Measurements from ENCODE around the gene TSPAN5. TPM values are rescaled to one million over a fixed set of nuclear protein-coding genes. Genes with fewer than 3 reads are reported as not detected.

The TSPAN5 gene
- polyA plus RNA-seq, 1 of the 3 experiments (the other 2 are of a cell fraction) = 38.6 TPM

DNA sequence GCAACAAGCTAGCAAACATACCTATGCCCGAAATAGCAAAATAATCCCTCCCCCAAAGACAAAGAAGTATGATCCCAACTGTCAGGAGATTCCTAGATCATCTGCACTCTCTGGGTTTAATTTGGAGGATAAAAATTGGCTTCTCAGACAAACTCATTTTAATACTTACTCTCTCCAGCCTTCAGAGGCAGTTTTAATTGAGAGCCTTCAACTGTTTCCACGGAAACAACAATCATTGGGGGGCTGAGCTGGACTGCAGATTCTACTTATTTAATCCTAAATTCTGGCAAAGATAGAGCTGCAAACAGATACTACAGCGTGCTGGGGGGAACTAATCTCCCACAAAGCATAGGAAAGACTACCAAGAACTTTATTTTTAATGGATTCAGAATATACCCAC lies 168.2 kb downstream of the TSPAN5 start:
- TF ChIP-seq IRF3 (IDR thresholded peaks at IDR 0.05; ENCODE audit: low read depth, low read length) = no peak
- CTCF ChIA-PET = interaction anchor here (1.3 kb wide), 1 partner anchor 566 kb away, joined by 3 read pairs; no protein-coding TSS in a partner anchor
- H3K79me2 ChIP-seq (ENCODE audit: insufficient read depth) = peaks cover 32% of the 10 kb centered on the region

GRCh38 chr4:98485816-98486345 lies 172.5 kb downstream of the TSPAN5 start:
- H3K4me2 ChIP-seq = no peak overlapping the region
- H3K9me2 ChIP-seq = no peaks in the 10 kb centered on the region
- peaks cover 48% of the 10 kb centered on the region for H3K79me2 ChIP-seq (ENCODE audit: insufficient read depth)
- no peaks in the 10 kb centered on the region for H4K20me1 ChIP-seq (ENCODE audit: insufficient read depth)
- peaks cover 0 to 14% of the 10 kb centered on the region in 2 experiments for H3K36me3 ChIP-seq (replicated peaks in 1 of 2; ENCODE audit: control insufficient read depth in 1 of 2, insufficient read depth in 2 of 2, low read length in 1 of 2)
- no peak overlapping the region for H2AFZ ChIP-seq (ENCODE audit: low read depth)
- H3K27ac ChIP-seq (ENCODE audit: low read depth in 2 of 2, low read length in 1 of 2) = no peak overlapping the region
- H3F3A ChIP-seq (replicated peaks; ENCODE audit: insufficient read depth) = peaks cover 10% of the 10 kb centered on the region
- DNase-seq = no peak
- no peaks in the 10 kb centered on the region for H3K27me3 ChIP-seq (ENCODE audit: insufficient read depth)
- peaks cover 5 to 26% of the 10 kb centered on the region in 2 experiments for H3K4me1 ChIP-seq (ENCODE audit: control insufficient read depth in 1 of 2, insufficient read depth in 2 of 2, low read depth in 1 of 2, low read length in 1 of 2)
- H3K4me3 ChIP-seq (ENCODE audit: low read depth in 2 of 2, low read length in 1 of 2) = no peak overlapping the region
- POLR2A ChIA-PET = no interaction called here
- no peak overlapping the region for H3K9ac ChIP-seq
- TF ChIP-seq GABPA (IDR thresholded peaks at IDR 0.05; ENCODE audit: low read depth) (no peak), FOSL2 (IDR thresholded peaks at IDR 0.05; ENCODE audit: borderline replicate concordance, low read depth) (no peak), TCF12 (IDR thresholded peaks at IDR 0.05) (no peak), SIN3A (IDR thresholded peaks at IDR 0.05; ENCODE audit: borderline replicate concordance, low read depth, low read length) (no peak), ELF1 (IDR thresholded peaks at IDR 0.05) (no peak), CHD2 (IDR thresholded peaks at IDR 0.05; ENCODE audit: low read length, partially characterized antibody) (no peak), RAD21 (IDR thresholded peaks at IDR 0.05; ENCODE audit: low read length) (no peak), FOXM1 (IDR thresholded peaks at IDR 0.05; ENCODE audit: low read depth) (no peak), MXI1 (IDR thresholded peaks at IDR 0.05; ENCODE audit: low read depth, low read length) (no peak)
- CTCF ChIA-PET = interaction anchor here (3.2 kb wide), 1 partner anchor 18 kb away, joined by 10 read pairs; no protein-coding TSS in a partner anchor
- 93% methylated on average over 7 of the region's 7 CpGs for WGBS (ENCODE audit: low lambda C conversion rate)
- H3K9me3 ChIP-seq = no peaks in the 10 kb centered on the region

More for the DNA sequence above, 168.2 kb downstream of the TSPAN5 start:
- no peaks in the 10 kb centered on the region for H3F3A ChIP-seq (replicated peaks; ENCODE audit: insufficient read depth)
- no peaks in the 10 kb centered on the region for H3K9me3 ChIP-seq
- H2AFZ ChIP-seq (ENCODE audit: low read depth) = no peak overlapping the region
- H3K9ac ChIP-seq = no peak overlapping the region
- POLR2A ChIA-PET = no interaction called here
- peaks cover 0 to 3% of the 10 kb centered on the region in 2 experiments for H3K36me3 ChIP-seq (replicated peaks in 1 of 2; ENCODE audit: control insufficient read depth in 1 of 2, insufficient read depth in 2 of 2, low read length in 1 of 2)
- H3K9me2 ChIP-seq = no peaks in the 10 kb centered on the region
- H3K4me3 ChIP-seq (ENCODE audit: low read depth in 2 of 2, low read length in 1 of 2) = no peak overlapping the region
- H3K4me2 ChIP-seq = no peak overlapping the region
- DNase-seq = no peak
- 98% methylated on average over 3 of the region's 3 CpGs for WGBS (ENCODE audit: low lambda C conversion rate)
- H4K20me1 ChIP-seq (ENCODE audit: insufficient read depth) = no peaks in the 10 kb centered on the region
- no peak overlapping the region for H3K27ac ChIP-seq (ENCODE audit: low read depth in 2 of 2, low read length in 1 of 2)
- H3K27me3 ChIP-seq (ENCODE audit: insufficient read depth) = no peaks in the 10 kb centered on the region
- 0 out of 4 replicates have a peak, but pooled peaks cover 0 to 8% of the 10 kb centered on the region in 2 experiments for H3K4me1 ChIP-seq (ENCODE audit: control insufficient read depth in 1 of 2, insufficient read depth in 2 of 2, low read depth in 1 of 2, low read length in 1 of 2)

DNA sequence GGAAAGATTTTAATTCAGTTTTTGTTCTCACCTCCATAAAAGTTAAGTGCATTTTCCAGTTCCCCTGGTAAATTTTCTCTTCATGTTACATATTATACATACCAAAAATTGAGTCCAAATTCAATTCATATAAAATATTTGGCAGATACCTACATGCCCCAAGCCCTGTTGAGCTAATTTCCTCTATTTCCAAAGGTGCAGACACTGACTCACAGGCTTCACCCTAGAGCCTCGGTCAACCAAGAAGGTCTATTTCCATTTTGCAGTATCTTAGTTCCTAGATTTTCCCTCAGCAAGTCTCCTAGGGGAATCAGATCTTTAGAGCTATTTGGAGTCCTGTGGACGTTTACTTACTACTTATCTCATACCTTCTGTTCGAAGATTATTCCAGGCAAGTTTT lies 174.4 kb downstream of the TSPAN5 start:
- peaks cover 49% of the 10 kb centered on the region for H3K79me2 ChIP-seq (ENCODE audit: insufficient read depth)
- CTCF ChIA-PET = interaction anchor here (3.2 kb wide), 1 partner anchor 16 kb away, joined by 10 read pairs; no protein-coding TSS in a partner anchor
- H3K4me2 ChIP-seq = no peak overlapping the region
- H3K9ac ChIP-seq = no peak overlapping the region
- H3K36me3 ChIP-seq (replicated peaks in 1 of 2; ENCODE audit: control insufficient read depth in 1 of 2, insufficient read depth in 2 of 2, low read length in 1 of 2) = peaks cover 0 to 19% of the 10 kb centered on the region in 2 experiments
- peaks cover 8 to 26% of the 10 kb centered on the region in 2 experiments for H3K4me1 ChIP-seq (ENCODE audit: control insufficient read depth in 1 of 2, insufficient read depth in 2 of 2, low read depth in 1 of 2, low read length in 1 of 2)
- H2AFZ ChIP-seq (ENCODE audit: low read depth) = no peak overlapping the region
- POLR2A ChIA-PET = no interaction called here
- H4K20me1 ChIP-seq (ENCODE audit: insufficient read depth) = no peaks in the 10 kb centered on the region
- no peaks in the 10 kb centered on the region for H3K9me2 ChIP-seq
- DNase-seq = no peak
- H3K27me3 ChIP-seq (ENCODE audit: insufficient read depth) = no peaks in the 10 kb centered on the region
- H3K9me3 ChIP-seq = no peaks in the 10 kb centered on the region
- peaks cover 10% of the 10 kb centered on the region for H3F3A ChIP-seq (replicated peaks; ENCODE audit: insufficient read depth)
- 71% methylated on average over 3 of the region's 3 CpGs for WGBS (ENCODE audit: low lambda C conversion rate)
- H3K27ac ChIP-seq (ENCODE audit: low read depth in 2 of 2, low read length in 1 of 2) = peak overlapping the region in 1 of 2 experiments; percentile 51; a peak in 2 of 4 replicates
- no peak overlapping the region for H3K4me3 ChIP-seq (ENCODE audit: low read depth in 2 of 2, low read length in 1 of 2)
- TF ChIP-seq PBX3 (IDR thresholded peaks at IDR 0.05) (no peak), JUND (IDR thresholded peaks at IDR 0.05) (no peak), EP300 (IDR thresholded peaks at IDR 0.05; ENCODE audit: borderline replicate concordance in 1 of 2, low read depth in 1 of 2, low read length in 1 of 2) (no peak), YY1 (IDR thresholded peaks at IDR 0.05; ENCODE audit: low read depth) (no peak), IRF3 (IDR thresholded peaks at IDR 0.05; ENCODE audit: low read depth, low read length) (no peak), MXI1 (IDR thresholded peaks at IDR 0.05; ENCODE audit: low read depth, low read length) (no peak), SMC3 (IDR thresholded peaks at IDR 0.05; ENCODE audit: low read depth, low read length) (no peak), FOXM1 (IDR thresholded peaks at IDR 0.05; ENCODE audit: low read depth) (no peak)
- TF ChIP-seq, protein P1, sequence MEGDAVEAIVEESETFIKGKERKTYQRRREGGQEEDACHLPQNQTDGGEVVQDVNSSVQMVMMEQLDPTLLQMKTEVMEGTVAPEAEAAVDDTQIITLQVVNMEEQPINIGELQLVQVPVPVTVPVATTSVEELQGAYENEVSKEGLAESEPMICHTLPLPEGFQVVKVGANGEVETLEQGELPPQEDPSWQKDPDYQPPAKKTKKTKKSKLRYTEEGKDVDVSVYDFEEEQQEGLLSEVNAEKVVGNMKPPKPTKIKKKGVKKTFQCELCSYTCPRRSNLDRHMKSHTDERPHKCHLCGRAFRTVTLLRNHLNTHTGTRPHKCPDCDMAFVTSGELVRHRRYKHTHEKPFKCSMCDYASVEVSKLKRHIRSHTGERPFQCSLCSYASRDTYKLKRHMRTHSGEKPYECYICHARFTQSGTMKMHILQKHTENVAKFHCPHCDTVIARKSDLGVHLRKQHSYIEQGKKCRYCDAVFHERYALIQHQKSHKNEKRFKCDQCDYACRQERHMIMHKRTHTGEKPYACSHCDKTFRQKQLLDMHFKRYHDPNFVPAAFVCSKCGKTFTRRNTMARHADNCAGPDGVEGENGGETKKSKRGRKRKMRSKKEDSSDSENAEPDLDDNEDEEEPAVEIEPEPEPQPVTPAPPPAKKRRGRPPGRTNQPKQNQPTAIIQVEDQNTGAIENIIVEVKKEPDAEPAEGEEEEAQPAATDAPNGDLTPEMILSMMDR (IDR thresholded peaks at IDR 0.05) = no peak
- TF ChIP-seq, protein P2, sequence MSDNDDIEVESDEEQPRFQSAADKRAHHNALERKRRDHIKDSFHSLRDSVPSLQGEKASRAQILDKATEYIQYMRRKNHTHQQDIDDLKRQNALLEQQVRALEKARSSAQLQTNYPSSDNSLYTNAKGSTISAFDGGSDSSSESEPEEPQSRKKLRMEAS (IDR thresholded peaks at IDR 0.05; ENCODE audit: low read depth) = no peak

All from SK-N-SH (cell line).